Endothelial cell of umbilical vein (primary cell): ENCODE results near the gene PTPRO. TPM values are rescaled to one million over a fixed set of nuclear protein-coding genes. Genes with fewer than 3 reads are reported as not detected.

Experiments used
- BruUV-seq: library from RNA; stranded (reverse); fragments of 400-500 nt; replicated peaks from 2 replicates; lab custom pipeline; 2021; lab: Mats Ljungman, UMichigan
- CTCF ChIA-PET: fragments of 300-600, 350-600 bp; sonication (Branson Sonifier 250); formaldehyde crosslinking; loops from one replicate; lab custom pipeline; 2021; ENCODE audit warnings: antibody characterized with exemption, inconsistent platforms; lab: Charles Lee
- POLR2A ChIA-PET: fragments of 300-600, 350-600 bp; sonication (Branson Sonifier 250); formaldehyde crosslinking; loops from one replicate; lab custom pipeline; 2021; ENCODE audit warnings: antibody characterized with exemption, inconsistent platforms; lab: Charles Lee
- DNase-seq: peaks from one replicate; pipeline ENCODE4 v3.0.0-alpha.2; 2011; ENCODE audit warnings: low read depth, low spot score
- FAIRE-seq: peaks from 2 replicates; lab custom pipeline; 2011; peaks lifted over from hg19 to GRCh38; lab: Jason Lieb, UNC
- H2AFZ ChIP-seq: 2 replicates; pipeline ENCODE4 v1.6.0; 2012; ENCODE audit warnings: low read depth, low read length, control low read depth, inconsistent platforms
- H3K27ac ChIP-seq: 2 replicates; pipeline ENCODE4 v1.5.1; 2011; ENCODE audit warnings: low read depth, mild to moderate bottlenecking, control low read depth, low read length, moderate library complexity; ENCODE audit not compliant: insufficient read depth
- H3K27me3 ChIP-seq, 2 experiments: 2 replicates each; pipeline versions ENCODE4 v1.6.0 to v1.6.1; 2011; ENCODE audit warnings: low read length in 2 of 2, mixed read lengths in 1 of 2; ENCODE audit not compliant: control insufficient read depth in 2 of 2, insufficient read depth in 2 of 2
- H3K36me3 ChIP-seq, 2 experiments: 2 replicates in 1 of 2; 3 replicates in 1 of 2; pipeline ENCODE4 v1.5.1; 2011; ENCODE audit warnings: low read length in 2 of 2, mild to moderate bottlenecking in 1 of 2, moderate library complexity in 1 of 2; ENCODE audit not compliant: control insufficient read depth in 2 of 2, insufficient read depth in 2 of 2; ENCODE audit errors: extremely low read depth in 1 of 2
- H3K4me1 ChIP-seq: 3 replicates; pipeline ENCODE4 v1.5.1; 2011; ENCODE audit warnings: mild to moderate bottlenecking, low read length; ENCODE audit not compliant: control insufficient read depth, insufficient read depth; ENCODE audit errors: extremely low read depth
- H3K4me2 ChIP-seq: 2 replicates; pipeline ENCODE4 v1.6.1; 2011; ENCODE audit warnings: low read length, control low read depth, mixed read lengths; ENCODE audit not compliant: insufficient read depth
- H3K4me3 ChIP-seq, 3 experiments: fragments of 200-600 bp in 1 of 3; sonication (generic), shearing (Covaris generic) in 1 of 3; replicated peaks in 1 of 3; 2 replicates each; pipeline ENCODE4 v1.5.1; 2011 to 2016; ENCODE audit warnings: control low read depth in 3 of 3, low read length in 3 of 3, mild to moderate bottlenecking in 2 of 3, inconsistent platforms in 1 of 3, low read depth in 1 of 3, moderate library complexity in 1 of 3; ENCODE audit not compliant: insufficient read depth in 1 of 3
- H3K79me2 ChIP-seq: 2 replicates; pipeline ENCODE4 v1.6.0; 2012; ENCODE audit warnings: low read length, inconsistent platforms; ENCODE audit not compliant: control insufficient read depth, insufficient read depth
- H3K9ac ChIP-seq: replicated peaks from 2 replicates; pipeline ENCODE3; 2011; ENCODE audit warnings: low read length, control low read depth; ENCODE audit not compliant: insufficient read depth; ENCODE audit errors: extremely low read depth
- H3K9me1 ChIP-seq: replicated peaks from 3 replicates; pipeline ENCODE4 v1.6.0; 2011; ENCODE audit warnings: mild to moderate bottlenecking, low read length; ENCODE audit not compliant: control insufficient read depth, insufficient read depth; ENCODE audit errors: extremely low read depth
- H3K9me3 ChIP-seq: replicated peaks from 2 replicates; pipeline ENCODE4 v1.5.1; 2012; ENCODE audit warnings: low read length, inconsistent platforms; ENCODE audit not compliant: control insufficient read depth, insufficient read depth
- H4K20me1 ChIP-seq: replicated peaks from 2 replicates; pipeline ENCODE3; 2011; ENCODE audit warnings: mild to moderate bottlenecking, low read length; ENCODE audit not compliant: control insufficient read depth, insufficient read depth; ENCODE audit errors: extremely low read depth
- EZH2 ChIP-seq: IDR thresholded peaks from 2 replicates; pipeline ENCODE4 v1.6.1; 2012; ENCODE audit warnings: borderline replicate concordance, low read depth, mild to moderate bottlenecking, moderate library complexity, low read length, inconsistent platforms; ENCODE audit not compliant: severe bottlenecking
- FOS ChIP-seq: IDR thresholded peaks from 2 replicates; pipeline ENCODE4 v1.6.1; 2011; ENCODE audit warnings: mild to moderate bottlenecking, low read length, moderate library complexity, borderline replicate concordance; ENCODE audit not compliant: insufficient read depth
- GATA2 ChIP-seq: IDR thresholded peaks from 2 replicates; pipeline ENCODE4 v1.7.0; 2011; ENCODE audit warnings: low read depth, mild to moderate bottlenecking, moderate library complexity, mixed read lengths, low read length; ENCODE audit not compliant: insufficient read length, insufficient read depth
- JUN ChIP-seq: IDR thresholded peaks from 2 replicates; pipeline ENCODE4 v1.6.1; 2011; ENCODE audit warnings: borderline replicate concordance, low read depth; ENCODE audit not compliant: insufficient read length, insufficient read depth
- MYC ChIP-seq: IDR thresholded peaks from one replicate; pipeline ENCODE4 v1.6.1; 2011; ENCODE audit warnings: mild to moderate bottlenecking, low read depth, low read length
- POLR2A ChIP-seq: IDR thresholded peaks from 2 replicates; pipeline ENCODE4 v1.6.1; 2012; ENCODE audit warnings: low read depth, mild to moderate bottlenecking, control low read depth, low read length
- POLR2AphosphoS5 ChIP-seq: IDR thresholded peaks from 2 replicates; pipeline ENCODE4 v1.6.1; 2012; ENCODE audit warnings: low read depth, mild to moderate bottlenecking, control low read depth, low read length, moderate library complexity; ENCODE audit not compliant: insufficient read depth
- dilution Hi-C: fragments of 300-500 bp; cut with MboI; formaldehyde crosslinking; loops from one replicate; pipeline ENCODE4 v1.15.0; 2019; ENCODE audit warnings: low sequenced_read_pairs; ENCODE audit not compliant: extremely low pct_ligation_motif_present
- intact Hi-C: fragments of 100-400 bp; cut with micrococcal nuclease; formaldehyde crosslinking; loops from one replicate; pipeline ENCODE4 v1.10.0; 2022
- polyA plus RNA-seq, 4 experiments: library from polyadenylated mRNA; depleted of rRNA in 3 of 4; stranded (reverse) in 3 of 4; unstranded in 1 of 4; fragments of >200 nt; gene quantifications; 2 replicates each; pipeline versions ENCODE4 v1.2.1 to v1.2.3, GENCODE V29; 2011 to 2012; ENCODE audit warnings: missing spikeins in 1 of 4
- total RNA-seq: library from RNA; stranded (reverse); gene quantifications from 2 replicates; pipeline ENCODE4 v1.2.3, GENCODE V29; 2021
- TF ChIP-seq, protein P1 (sequence below): IDR thresholded peaks from 2 replicates; pipeline ENCODE4 v1.6.1; 2011; ENCODE audit not compliant: insufficient read depth, insufficient read length
- TF ChIP-seq, protein P2 (sequence below), 2 donors: IDR thresholded peaks; 1 replicate in 1 of 2; 2 replicates in 1 of 2; pipeline ENCODE4 v1.5.1; 2011; ENCODE audit warnings: low read length in 2 of 2, mild to moderate bottlenecking in 2 of 2, moderate library complexity in 2 of 2, control low read depth in 1 of 2, inconsistent platforms in 1 of 2, low read depth in 1 of 2; ENCODE audit not compliant: insufficient read depth in 1 of 2; ENCODE audit errors: extremely low read depth in 1 of 2

The PTPRO gene
- total and polyA plus RNA-seq, 2 donors (not counting 3 experiments of a cell fraction or from before 2014, with no cell fraction given): not detected

DNA sequence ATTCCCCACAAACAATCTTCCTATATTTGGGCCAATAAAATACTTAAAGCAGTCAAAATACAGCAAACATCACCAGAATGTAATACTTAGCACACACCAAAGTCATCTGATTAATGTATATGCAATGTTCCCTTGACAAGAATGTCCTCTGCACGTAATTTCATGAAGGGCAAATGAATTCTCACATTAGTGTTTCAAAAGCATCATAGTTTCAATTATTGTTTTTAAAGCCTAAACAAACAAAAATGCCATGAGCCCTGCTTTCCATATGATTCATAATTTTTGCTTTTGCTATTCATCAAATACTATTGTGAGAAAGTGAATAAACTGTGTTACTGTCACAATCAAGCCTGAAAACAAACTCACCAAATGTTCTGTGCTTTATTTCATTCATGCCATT is 310.9 kb downstream of the PTPRO start:
- peaks cover 80% of the 10 kb centered on the region for H3K4me1 ChIP-seq
- H3K27me3 ChIP-seq: no peaks in the 10 kb centered on the region
- ChIA-PET CTCF (interaction anchor here (1.8 kb wide), 1 partner anchor 28 kb away, joined by 6 read pairs; no protein-coding TSS in a partner anchor), POLR2A (no interaction called here)
- no TSS peak for BruUV-seq
- dilution Hi-C loops (no loop called here), intact Hi-C loops (no loop called here)
- no peak overlapping the region for H3K4me2 ChIP-seq
- no peak for FAIRE-seq
- no peak overlapping the region for H3K9ac ChIP-seq
- no peaks in the 10 kb centered on the region for H4K20me1 ChIP-seq
- H3K79me2 ChIP-seq: no peaks in the 10 kb centered on the region
- no peak for TF ChIP-seq FOS
- TF ChIP-seq EZH2: no peak
- no peak for TF ChIP-seq JUN
- TF ChIP-seq POLR2AphosphoS5: no peak
- TF ChIP-seq, protein P1, sequence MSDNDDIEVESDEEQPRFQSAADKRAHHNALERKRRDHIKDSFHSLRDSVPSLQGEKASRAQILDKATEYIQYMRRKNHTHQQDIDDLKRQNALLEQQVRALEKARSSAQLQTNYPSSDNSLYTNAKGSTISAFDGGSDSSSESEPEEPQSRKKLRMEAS: no peak
- TF ChIP-seq POLR2A: no peak
- TF ChIP-seq GATA2: no peak
- no peak for TF ChIP-seq MYC
- TF ChIP-seq, protein P2, sequence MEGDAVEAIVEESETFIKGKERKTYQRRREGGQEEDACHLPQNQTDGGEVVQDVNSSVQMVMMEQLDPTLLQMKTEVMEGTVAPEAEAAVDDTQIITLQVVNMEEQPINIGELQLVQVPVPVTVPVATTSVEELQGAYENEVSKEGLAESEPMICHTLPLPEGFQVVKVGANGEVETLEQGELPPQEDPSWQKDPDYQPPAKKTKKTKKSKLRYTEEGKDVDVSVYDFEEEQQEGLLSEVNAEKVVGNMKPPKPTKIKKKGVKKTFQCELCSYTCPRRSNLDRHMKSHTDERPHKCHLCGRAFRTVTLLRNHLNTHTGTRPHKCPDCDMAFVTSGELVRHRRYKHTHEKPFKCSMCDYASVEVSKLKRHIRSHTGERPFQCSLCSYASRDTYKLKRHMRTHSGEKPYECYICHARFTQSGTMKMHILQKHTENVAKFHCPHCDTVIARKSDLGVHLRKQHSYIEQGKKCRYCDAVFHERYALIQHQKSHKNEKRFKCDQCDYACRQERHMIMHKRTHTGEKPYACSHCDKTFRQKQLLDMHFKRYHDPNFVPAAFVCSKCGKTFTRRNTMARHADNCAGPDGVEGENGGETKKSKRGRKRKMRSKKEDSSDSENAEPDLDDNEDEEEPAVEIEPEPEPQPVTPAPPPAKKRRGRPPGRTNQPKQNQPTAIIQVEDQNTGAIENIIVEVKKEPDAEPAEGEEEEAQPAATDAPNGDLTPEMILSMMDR (IDR thresholded peaks at IDR 0.05; ENCODE audit: extremely low read depth in 1 of 2, insufficient read depth in 1 of 2, low read depth in 1 of 2, low read length in 2 of 2): no peak
- no peaks in the 10 kb centered on the region for H3K9me3 ChIP-seq
- H3K4me3 ChIP-seq: no peak overlapping the region
- peak; percentile 17 for DNase-seq
- no peak overlapping the region for H2AFZ ChIP-seq
- H3K36me3 ChIP-seq: no peaks in the 10 kb centered on the region
- no peaks in the 10 kb centered on the region for H3K9me1 ChIP-seq
- H3K27ac ChIP-seq: no peak overlapping the region
